GM12875 (cell line): ENCODE results near the gene AACS.

Experiments used
- H3K4me3 ChIP-seq: one replicate; pipeline ENCODE4 v1.5.1; 2011; ENCODE audit warnings: low read depth, low read length, control low read depth
- TF ChIP-seq, protein P1 (sequence below): IDR thresholded peaks from 2 replicates; pipeline ENCODE4 v1.5.1; 2011; ENCODE audit warnings: low read depth, mild to moderate bottlenecking, control low read depth, inconsistent platforms, low read length, moderate library complexity, borderline replicate concordance; ENCODE audit not compliant: insufficient read depth

AACS gene

DNA sequence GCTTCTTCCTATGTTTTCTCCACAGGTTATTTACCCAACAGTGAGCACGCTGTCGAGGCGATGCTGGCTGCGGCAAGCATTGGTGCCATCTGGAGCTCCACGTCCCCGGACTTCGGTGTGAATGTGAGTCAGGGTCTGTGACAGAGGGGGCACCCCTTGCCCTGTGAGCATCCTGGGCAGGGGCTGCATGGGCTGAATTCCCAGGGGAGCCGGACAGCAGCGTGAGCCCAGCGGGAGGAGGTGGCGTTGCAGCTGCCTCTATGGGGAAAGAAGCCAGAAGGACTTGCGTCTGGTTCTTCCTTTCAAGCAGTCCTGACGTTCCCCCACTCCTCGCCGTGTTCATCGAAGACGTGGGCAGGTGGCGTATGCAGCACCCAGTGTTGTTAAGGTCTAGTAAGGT is 26.2 kb downstream of the AACS start:
- H3K4me3 ChIP-seq = no peak overlapping the region
- TF ChIP-seq, protein P1, sequence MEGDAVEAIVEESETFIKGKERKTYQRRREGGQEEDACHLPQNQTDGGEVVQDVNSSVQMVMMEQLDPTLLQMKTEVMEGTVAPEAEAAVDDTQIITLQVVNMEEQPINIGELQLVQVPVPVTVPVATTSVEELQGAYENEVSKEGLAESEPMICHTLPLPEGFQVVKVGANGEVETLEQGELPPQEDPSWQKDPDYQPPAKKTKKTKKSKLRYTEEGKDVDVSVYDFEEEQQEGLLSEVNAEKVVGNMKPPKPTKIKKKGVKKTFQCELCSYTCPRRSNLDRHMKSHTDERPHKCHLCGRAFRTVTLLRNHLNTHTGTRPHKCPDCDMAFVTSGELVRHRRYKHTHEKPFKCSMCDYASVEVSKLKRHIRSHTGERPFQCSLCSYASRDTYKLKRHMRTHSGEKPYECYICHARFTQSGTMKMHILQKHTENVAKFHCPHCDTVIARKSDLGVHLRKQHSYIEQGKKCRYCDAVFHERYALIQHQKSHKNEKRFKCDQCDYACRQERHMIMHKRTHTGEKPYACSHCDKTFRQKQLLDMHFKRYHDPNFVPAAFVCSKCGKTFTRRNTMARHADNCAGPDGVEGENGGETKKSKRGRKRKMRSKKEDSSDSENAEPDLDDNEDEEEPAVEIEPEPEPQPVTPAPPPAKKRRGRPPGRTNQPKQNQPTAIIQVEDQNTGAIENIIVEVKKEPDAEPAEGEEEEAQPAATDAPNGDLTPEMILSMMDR = no peak

DNA sequence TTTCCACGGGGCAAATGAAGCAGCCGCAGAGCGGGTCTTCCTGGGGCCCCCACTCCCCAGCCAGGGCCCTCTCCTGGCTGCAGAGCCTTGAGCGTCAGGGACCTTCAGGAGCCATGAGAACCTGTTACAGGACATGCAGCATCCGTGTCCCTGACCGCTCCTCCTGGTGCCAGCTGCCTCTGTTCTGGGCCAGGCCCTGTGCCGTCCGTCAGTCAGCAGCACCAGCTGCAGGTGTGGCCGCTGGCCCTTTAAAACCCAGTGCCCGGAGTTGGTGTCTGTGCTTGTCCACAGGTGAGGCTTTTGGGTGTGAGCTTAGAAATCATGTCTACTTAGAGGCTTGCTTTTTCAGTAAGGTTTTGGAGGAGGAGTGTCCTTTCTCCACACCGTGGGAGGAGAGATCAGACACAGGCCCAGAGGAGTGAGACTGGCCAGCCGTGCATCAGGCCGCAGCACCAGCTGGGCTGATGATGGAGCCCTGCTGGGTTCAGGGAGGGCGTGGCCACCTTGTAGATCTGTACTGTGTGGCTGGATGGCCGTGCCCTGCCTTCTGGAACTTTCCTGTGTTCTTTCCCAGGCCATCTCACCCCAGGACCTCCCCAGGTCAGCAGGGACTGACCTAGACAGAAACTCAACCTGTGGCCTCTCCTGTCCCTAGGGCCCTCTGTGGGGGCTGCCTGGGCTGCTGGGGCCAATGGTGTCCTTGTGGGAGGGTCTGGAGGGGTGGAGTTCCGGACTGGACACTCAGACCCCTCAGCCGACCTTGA is 27.1 kb downstream of the AACS start:
- TF ChIP-seq, protein P1 = no peak
- no peak overlapping the region for H3K4me3 ChIP-seq

DNA sequence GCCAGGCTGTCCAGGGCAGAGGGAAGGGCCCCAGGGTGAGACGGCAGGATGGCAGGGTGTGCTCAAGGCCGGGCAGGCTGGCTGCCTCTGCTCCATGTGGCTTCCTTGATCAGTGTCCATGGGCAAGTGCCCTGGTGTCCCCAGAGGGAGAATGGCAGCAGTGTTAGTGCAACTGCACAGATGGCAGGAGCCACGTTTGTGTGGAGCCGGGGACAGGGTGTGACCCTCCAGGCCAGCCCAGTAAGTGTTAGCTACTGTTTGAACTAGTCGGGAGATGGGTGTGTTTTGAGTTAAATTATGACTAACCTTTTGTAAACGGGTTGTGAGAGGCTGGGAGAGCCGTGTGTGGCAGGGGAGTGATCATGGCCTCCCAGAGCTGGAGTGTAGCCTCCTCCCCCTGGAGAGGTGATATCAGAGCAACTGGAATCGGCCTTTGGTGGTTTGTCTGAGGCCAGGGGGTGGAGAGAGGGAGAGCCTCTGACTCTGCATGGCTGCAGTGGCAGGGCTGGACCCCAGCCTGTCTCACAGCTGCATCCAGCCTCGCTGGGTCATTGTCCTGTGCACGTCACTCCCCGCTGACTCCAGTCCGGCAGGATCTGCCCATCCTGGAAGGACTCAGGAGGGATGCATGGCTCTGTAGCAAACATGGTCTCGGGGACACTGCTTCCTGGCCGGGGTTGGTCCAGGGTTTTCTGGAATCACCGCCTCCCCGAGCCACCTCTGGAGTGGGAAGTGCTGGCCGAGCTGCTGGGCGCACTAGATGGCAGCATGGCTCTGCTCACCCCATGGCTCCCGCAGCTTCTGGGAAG is 27.8 kb downstream of the AACS start:
- no peak overlapping the region for H3K4me3 ChIP-seq
- TF ChIP-seq, protein P1 = no peak

DNA sequence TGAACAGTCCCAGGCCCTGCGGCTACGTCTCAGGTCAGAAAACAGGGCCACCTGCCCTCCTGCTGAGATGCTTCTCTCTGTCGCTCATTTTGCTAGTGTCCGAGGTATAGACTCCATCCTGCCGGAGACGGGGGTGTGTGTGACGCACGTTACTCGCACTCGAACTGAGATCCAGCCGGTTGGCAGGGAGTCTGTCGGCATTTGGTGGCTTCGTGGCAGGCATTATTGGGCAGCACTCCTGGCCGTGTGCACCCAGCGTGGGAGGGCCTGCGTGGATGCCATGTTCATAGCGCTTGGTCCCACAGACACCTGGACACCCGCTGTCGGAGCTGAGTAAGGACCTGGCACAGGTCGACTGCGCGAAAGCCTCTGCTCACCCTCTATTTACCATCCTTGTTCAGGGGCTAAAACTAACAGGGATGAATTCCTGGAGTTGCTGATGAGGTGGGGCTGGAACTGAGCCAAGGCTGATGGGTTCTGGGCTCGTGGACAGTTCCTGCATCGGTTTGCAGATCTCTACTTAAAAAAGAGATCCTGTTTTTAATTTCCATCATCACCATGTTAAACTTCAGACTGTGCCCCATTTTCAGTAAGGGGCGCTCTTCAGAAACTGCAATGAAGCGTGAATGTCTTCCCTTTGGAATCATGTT is 28.6 kb downstream of the AACS start:
- H3K4me3 ChIP-seq = no peak overlapping the region
- TF ChIP-seq, protein P1 = no peak

DNA sequence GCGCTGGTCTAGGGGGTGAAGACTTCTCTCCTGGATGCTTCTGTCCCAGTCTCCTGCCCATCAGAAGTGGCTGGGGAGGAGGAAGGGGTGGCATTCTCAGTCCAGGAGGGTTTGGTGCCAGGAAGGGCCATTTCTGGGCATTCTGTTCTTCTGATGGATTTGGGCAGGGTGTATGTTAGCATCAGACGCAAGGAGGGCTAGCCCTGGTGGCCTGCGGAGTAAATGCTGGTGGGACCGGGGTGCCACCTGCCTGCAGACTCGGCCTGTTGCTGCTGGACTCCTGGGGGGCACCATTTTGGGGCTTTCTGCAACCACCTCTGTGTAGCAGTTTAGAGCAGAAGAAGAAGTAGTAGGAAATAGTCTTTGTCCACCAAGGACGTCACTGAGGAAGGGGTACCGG is 31.7 kb downstream of the AACS start:
- TF ChIP-seq, protein P1 = no peak
- H3K4me3 ChIP-seq = no peak overlapping the region

DNA sequence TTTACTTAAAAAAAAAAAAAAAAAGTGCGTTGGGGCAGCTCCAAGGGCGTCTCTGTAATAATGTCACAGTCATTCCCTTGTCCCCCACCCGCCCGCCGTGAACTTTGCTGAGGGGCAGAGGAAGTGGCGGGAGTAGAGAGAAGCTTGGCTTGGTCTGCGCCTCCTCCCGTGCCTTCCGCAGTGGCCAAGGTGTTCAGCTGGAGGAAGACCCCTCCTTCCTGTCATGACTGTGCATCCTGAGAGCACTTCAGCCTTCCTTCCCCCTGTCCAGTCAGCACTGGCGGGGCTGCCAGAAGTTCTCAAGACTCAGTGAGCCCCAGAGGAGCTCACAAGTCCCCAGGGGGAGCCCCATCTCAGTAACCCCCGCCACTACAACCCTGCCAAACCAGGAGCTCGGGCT is 32.2 kb downstream of the AACS start:
- TF ChIP-seq, protein P1 = no peak
- H3K4me3 ChIP-seq = no peak overlapping the region
